ENCODE results near the gene PITPNM3.

- TF ChIP-seq POLR2AphosphoS5 (IDR thresholded peaks at IDR 0.05) (no peak), POLR2A (IDR thresholded peaks at IDR 0.05) (no peak), CTCF (IDR thresholded peaks at IDR 0.05 in 8 of 11, conservative IDR thresholded peaks at IDR 0.05 in 3 of 11) (no peak)
Measured at GRCh38 chr17:6437466-6437865, 118.9 kb downstream of the PITPNM3 start.

Measured in spleen (tissue), 7 donors.